Common myeloid progenitor, CD34-positive (primary cell): ENCODE results near the gene CCDC97.

Experiments
- CTCF ChIA-PET: fragments of 350-600 bp; sonication (Branson Sonifier 250); formaldehyde crosslinking; loops from one replicate; lab custom pipeline; 2021; ENCODE audit warnings: antibody characterized with exemption; lab: Charles Lee
- POLR2A ChIA-PET: fragments of 350-600 bp; sonication (Branson Sonifier 250); formaldehyde crosslinking; loops from one replicate; lab custom pipeline; 2021; ENCODE audit warnings: antibody characterized with exemption; lab: Charles Lee
- DNase-seq, 3 donors: peaks; one replicate each; pipeline versions ENCODE4 v3.0.0 to v3.0.0-alpha.2; 2013
- H3K27ac ChIP-seq, 2 experiments: 1 replicate in 1 of 2; 2 replicates in 1 of 2; pipeline ENCODE4 v1.7.0; 2013; ENCODE audit warnings: inconsistent platforms in 2 of 2, low read length in 2 of 2, mild to moderate bottlenecking in 2 of 2, low read depth in 1 of 2, moderate library complexity in 1 of 2; ENCODE audit not compliant: severe bottlenecking in 2 of 2, insufficient read depth in 1 of 2, poor library complexity in 1 of 2
- H3K27me3 ChIP-seq, 5 experiments: replicated peaks in 2 of 5; 1 replicate in 3 of 5; 2 replicates in 2 of 5; pipeline versions ENCODE4 v1.6.1 to v1.7.0; 2013; ENCODE audit warnings: low read length in 4 of 5, mild to moderate bottlenecking in 2 of 5, moderate library complexity in 2 of 5, inconsistent platforms in 1 of 5; ENCODE audit not compliant: insufficient read depth in 5 of 5, control insufficient read depth in 4 of 5
- H3K36me3 ChIP-seq, 4 experiments: 1 replicate in 2 of 4; 2 replicates in 2 of 4; pipeline versions ENCODE4 v1.6.1 to v1.7.0; 2013; ENCODE audit warnings: low read length in 3 of 4, control low read depth in 1 of 4, mild to moderate bottlenecking in 1 of 4; ENCODE audit not compliant: control insufficient read depth in 4 of 4, insufficient read depth in 4 of 4
- H3K4me1 ChIP-seq, 4 experiments: 1 replicate in 3 of 4; 2 replicates in 1 of 4; pipeline versions ENCODE4 v1.6.1 to v1.7.1; 2013; ENCODE audit warnings: low read length in 3 of 4, mild to moderate bottlenecking in 3 of 4, control low read depth in 1 of 4, inconsistent platforms in 1 of 4, moderate library complexity in 1 of 4; ENCODE audit not compliant: control insufficient read depth in 4 of 4, insufficient read depth in 4 of 4; ENCODE audit errors: control extremely low read depth in 1 of 4
- H3K4me3 ChIP-seq, 7 experiments: 1 replicate in 4 of 7; 2 replicates in 3 of 7; pipeline versions ENCODE4 v1.5.1 to v1.7.0; 2013; ENCODE audit warnings: mild to moderate bottlenecking in 7 of 7, low read length in 6 of 7, moderate library complexity in 6 of 7, inconsistent platforms in 2 of 7, low read depth in 2 of 7, control low read depth in 1 of 7; ENCODE audit not compliant: insufficient read depth in 4 of 7, control insufficient read depth in 1 of 7; ENCODE audit errors: extremely low read depth in 1 of 7
- H3K9me3 ChIP-seq, 5 experiments: 1 replicate in 4 of 5; 2 replicates in 1 of 5; pipeline versions ENCODE4 v1.6.1 to v1.7.1; 2013; ENCODE audit warnings: low read length in 4 of 5, mild to moderate bottlenecking in 2 of 5, inconsistent platforms in 1 of 5, low read depth in 1 of 5, moderate library complexity in 1 of 5; ENCODE audit not compliant: control insufficient read depth in 4 of 5, insufficient read depth in 2 of 5; ENCODE audit errors: control extremely low read depth in 1 of 5
- WGBS: methylation state at CpG from one replicate; pipeline ENCODE4 v1.1.5; 2013; ENCODE audit not compliant: insufficient coverage; 5-methylcytosine and 5-hydroxymethylcytosine counted together

The CCDC97 gene

DNA sequence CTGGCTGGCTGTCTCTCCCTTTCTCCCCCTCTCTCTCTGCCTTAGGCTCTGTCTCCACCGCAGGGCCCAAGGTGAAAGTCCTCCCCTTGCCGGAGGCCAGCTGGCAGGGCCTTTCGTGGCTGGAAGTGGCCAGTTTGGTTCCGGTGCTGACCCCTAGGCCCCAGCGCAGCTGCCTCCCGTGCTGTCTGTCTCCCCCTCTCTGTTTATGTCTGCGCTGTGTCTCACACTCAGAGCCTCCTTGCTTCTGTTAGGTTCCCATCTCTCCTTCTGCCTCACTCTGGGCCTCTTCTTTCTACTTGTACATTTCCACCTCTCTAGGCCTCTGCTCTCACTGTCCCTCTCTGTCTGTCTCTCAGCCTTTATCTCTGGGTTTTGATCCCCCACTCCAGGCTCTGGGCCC, 13.1 kb downstream of the CCDC97 start:
- CTCF ChIA-PET, result interaction anchor here (0.7 to 4.9 kb wide), 7 partner anchors 14 to 234 kb away, joined by 3 to 69 read pairs (median 4); partner anchors contain the start of gene TGFB1
- WGBS, result 53% methylated on average over 7 of the region's 7 CpGs
- Histone ChIP-seq H3K27me3 (no peaks in the 10 kb centered on the region), H3K36me3 (peaks cover 0 to 56% (median 30%) of the 10 kb centered on the region in 4 experiments), H3K27ac (peak overlapping the region; percentile 79 to 88), H3K9me3 (no peaks in the 10 kb centered on the region), H3K4me3 (peak overlapping the region in 5 of 7 experiments; percentile 20 to 58 (median 32)), H3K4me1 (peaks cover 15 to 76% (median 74%) of the 10 kb centered on the region in 4 experiments)
- no peak for DNase-seq
- POLR2A ChIA-PET, result interaction anchor here (0.5 to 11.8 kb wide), 8 partner anchors 9 to 224 kb away, joined by 3 to 165 read pairs (median 4); partner anchors contain the start of genes B9D2, CCDC97 and TGFB1

DNA sequence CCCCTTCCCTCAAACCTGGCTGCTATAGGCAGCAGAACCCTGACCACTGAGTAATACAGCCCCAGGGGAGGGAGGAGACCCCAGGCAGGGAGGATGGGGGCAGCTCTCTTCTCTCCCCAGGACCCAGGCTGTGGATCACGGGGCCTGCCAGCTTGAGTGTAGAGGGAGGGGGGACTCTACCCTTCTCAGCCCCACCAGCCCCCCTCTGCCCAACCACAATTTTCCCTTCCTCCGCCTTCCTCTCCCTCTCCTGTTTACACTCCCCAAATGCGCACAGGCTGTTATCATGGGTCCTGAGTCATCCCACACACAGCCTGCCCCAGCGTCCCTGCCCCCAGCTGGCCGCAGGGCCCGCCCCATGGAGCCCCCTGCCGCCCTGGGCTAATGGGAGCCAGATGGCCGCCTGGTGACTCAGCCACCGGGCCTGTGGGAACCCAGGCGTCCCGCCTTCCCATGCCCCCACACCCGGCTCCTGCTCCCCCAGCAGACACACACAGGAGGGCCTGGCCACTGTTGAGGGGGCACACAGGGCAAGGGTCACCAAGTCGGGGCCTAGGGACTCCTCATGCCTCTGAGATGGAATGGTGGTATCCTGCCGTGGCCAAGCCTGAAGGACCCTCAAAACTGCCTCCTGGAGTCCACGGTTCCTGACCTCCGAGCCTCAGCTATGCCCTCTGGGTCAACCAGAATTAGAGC, 13.6 kb downstream of the CCDC97 start:
- Histone ChIP-seq H3K4me1 (peaks cover 18 to 82% (median 80%) of the 10 kb centered on the region in 4 experiments), H3K9me3 (no peaks in the 10 kb centered on the region), H3K4me3 (peak overlapping the region in 5 of 7 experiments; percentile 20 to 58 (median 32)), H3K36me3 (peaks cover 0 to 58% (median 28%) of the 10 kb centered on the region in 4 experiments), H3K27me3 (no peaks in the 10 kb centered on the region), H3K27ac (peak overlapping the region; percentile 79 to 88)
- ChIA-PET CTCF (interaction anchor here (0.7 to 4.9 kb wide), 7 partner anchors 15 to 233 kb away, joined by 3 to 69 read pairs (median 4); partner anchors contain the start of gene TGFB1), POLR2A (interaction anchor here (0.5 to 11.8 kb wide), 9 partner anchors 14 to 226 kb away, joined by 3 to 165 read pairs (median 4); partner anchors contain the start of genes B9D2, CCDC97 and TGFB1)
- DNase-seq, result peak; percentile 89 to 94 (median 93)
- 17% methylated on average over 8 of the region's 16 CpGs for WGBS

DNA sequence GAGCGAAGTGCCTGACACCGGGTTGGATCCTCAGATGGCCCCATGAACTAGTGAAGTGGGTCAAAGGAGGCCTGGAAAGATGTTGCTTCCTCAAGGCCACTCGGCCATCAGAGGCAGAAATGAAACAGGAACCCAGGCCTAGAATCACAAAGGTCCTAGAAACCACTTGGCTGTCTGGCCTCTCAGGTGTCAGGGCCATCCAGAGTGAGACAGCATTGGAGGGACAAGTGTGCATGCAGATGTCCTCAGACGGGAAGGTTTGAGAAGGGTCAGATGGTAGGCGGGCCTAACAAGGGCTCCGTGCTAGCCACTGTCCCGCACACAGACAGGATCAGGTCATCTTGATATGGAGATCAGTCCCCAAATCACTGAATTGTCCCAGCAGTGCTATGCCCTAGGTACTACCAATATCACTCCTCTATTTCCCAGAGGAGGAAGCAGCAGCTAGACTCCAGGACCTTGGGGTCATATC, 14.3 kb downstream of the CCDC97 start:
- Histone ChIP-seq H3K4me1 (peaks cover 25 to 89% (median 87%) of the 10 kb centered on the region in 4 experiments), H3K4me3 (peak overlapping the region in 1 of 7 experiments; percentile 40), H3K27ac (peak overlapping the region; percentile 65 to 88), H3K9me3 (no peaks in the 10 kb centered on the region), H3K36me3 (peaks cover 4 to 58% (median 26%) of the 10 kb centered on the region in 4 experiments), H3K27me3 (no peaks in the 10 kb centered on the region)
- ChIA-PET CTCF (interaction anchor here (0.6 to 4.9 kb wide), 3 partner anchors 31 to 207 kb away, joined by 3 to 69 read pairs (median 3); partner anchors contain the start of gene TGFB1), POLR2A (interaction anchor here (0.5 to 11.8 kb wide), 6 partner anchors 15 to 225 kb away, joined by 3 to 165 read pairs (median 4); partner anchors contain the start of genes B9D2, CCDC97 and TGFB1)
- no peak for DNase-seq
- WGBS, result 77% methylated on average over 7 of the region's 7 CpGs

DNA sequence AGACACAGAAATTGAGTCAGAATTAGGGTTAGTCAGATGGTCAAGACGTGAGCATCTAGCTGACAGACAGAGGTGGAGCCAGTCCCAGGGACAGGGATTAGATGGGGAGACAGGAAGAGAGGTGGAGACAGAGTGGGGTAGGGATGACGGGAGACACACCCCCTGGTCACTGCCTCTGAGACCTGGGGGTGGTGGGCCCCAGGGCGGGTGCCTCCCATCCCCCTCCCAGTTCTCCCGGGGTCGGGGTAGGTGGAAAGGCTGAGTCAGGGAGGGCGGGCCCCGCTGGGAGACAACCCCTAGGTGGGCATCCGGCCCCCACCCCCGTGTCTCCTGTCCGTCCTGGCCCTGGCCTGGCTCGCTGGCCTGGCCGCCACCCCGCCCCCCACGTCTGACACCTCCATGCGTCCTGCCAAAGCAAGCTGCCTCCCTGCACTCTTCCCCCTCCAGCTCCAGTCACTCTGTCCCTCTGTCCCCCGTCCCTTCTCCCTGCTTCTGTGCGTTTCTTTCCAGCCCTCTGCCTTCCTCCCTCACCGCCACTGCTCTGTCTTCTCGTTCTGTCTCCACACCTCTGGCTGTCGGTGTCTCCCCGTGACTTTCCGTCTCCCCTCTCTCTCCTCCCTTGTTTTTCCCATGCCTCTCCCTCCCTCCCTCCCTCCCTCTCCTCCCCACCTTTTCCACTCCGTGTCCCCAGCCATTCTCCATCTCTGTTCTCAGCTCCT, 15.1 kb downstream of the CCDC97 start:
- peaks cover 4 to 50% (median 20%) of the 10 kb centered on the region in 4 experiments for H3K36me3 ChIP-seq
- H3K27ac ChIP-seq, result peak overlapping the region in 1 of 2 experiments; percentile 88
- WGBS, result 9% methylated on average over 20 of the region's 23 CpGs
- POLR2A ChIA-PET, result interaction anchor here (0.8 to 11.8 kb wide), 4 partner anchors 15 to 115 kb away, joined by 3 to 165 read pairs (median 10); partner anchors contain the start of genes CCDC97, DMAC2 and TGFB1
- no peaks in the 10 kb centered on the region for H3K9me3 ChIP-seq
- no peaks in the 10 kb centered on the region for H3K27me3 ChIP-seq
- peaks cover 25 to 96% (median 94%) of the 10 kb centered on the region in 4 experiments for H3K4me1 ChIP-seq
- DNase-seq, result peak in 1 of 3 donors; percentile 43
- CTCF ChIA-PET, result interaction anchor here (4.9 kb wide), 1 partner anchor 30 kb away, joined by 69 read pairs; the partner anchor contains the start of gene TGFB1
- H3K4me3 ChIP-seq, result peak overlapping the region in 3 of 7 experiments; percentile 26 to 64 (median 47)

DNA sequence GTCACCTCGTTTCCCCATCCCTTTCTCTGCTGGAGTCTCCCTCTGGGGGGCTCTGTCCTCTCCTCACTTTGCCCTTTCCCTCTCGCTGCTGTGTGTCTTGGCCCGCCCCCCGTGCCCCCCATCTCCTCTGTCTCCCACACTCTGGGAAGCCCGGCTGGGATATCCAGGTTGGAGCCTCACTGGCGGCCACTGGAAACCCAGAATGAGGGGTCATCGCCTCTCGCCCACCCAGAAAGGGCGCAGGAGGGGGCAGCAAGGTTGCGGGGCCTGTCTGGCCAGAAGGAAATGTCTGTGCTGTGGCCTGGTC, 15.6 kb downstream of the CCDC97 start:
- H3K27ac ChIP-seq, result peak overlapping the region in 1 of 2 experiments; percentile 88
- peaks cover 6 to 50% (median 19%) of the 10 kb centered on the region in 4 experiments for H3K36me3 ChIP-seq
- no peak for DNase-seq
- ChIA-PET CTCF (interaction anchor here (4.9 kb wide), 1 partner anchor 29 kb away, joined by 69 read pairs; the partner anchor contains the start of gene TGFB1), POLR2A (interaction anchor here (1.3 to 11.8 kb wide), 3 partner anchors 16 to 114 kb away, joined by 3 to 165 read pairs (median 16); partner anchors contain the start of genes CCDC97, DMAC2 and TGFB1)
- WGBS, result 47% methylated on average over 5 of the region's 10 CpGs
- no peaks in the 10 kb centered on the region for H3K27me3 ChIP-seq
- H3K9me3 ChIP-seq, result no peaks in the 10 kb centered on the region
- H3K4me1 ChIP-seq, result peaks cover 28 to 99% (median 97%) of the 10 kb centered on the region in 4 experiments
- peak overlapping the region in 3 of 7 experiments; percentile 38 to 64 (median 47) for H3K4me3 ChIP-seq
